HTERT RPE-1 (cell line): ENCODE measurements around the gene SACM1L.
"Not testable (repeated sequence)": the region's sequence is repeated elsewhere in the genome, so short reads cannot be mapped to it uniquely, and the experiment has no call there.

Experiments
- in situ Hi-C: fragments of 300-500 bp; cut with MboI; formaldehyde crosslinking; loops from 4 replicates; pipeline ENCODE4 v1.14.3; 2020; ENCODE audit warnings: low sequenced_read_pairs

Gene SACM1L

DNA sequence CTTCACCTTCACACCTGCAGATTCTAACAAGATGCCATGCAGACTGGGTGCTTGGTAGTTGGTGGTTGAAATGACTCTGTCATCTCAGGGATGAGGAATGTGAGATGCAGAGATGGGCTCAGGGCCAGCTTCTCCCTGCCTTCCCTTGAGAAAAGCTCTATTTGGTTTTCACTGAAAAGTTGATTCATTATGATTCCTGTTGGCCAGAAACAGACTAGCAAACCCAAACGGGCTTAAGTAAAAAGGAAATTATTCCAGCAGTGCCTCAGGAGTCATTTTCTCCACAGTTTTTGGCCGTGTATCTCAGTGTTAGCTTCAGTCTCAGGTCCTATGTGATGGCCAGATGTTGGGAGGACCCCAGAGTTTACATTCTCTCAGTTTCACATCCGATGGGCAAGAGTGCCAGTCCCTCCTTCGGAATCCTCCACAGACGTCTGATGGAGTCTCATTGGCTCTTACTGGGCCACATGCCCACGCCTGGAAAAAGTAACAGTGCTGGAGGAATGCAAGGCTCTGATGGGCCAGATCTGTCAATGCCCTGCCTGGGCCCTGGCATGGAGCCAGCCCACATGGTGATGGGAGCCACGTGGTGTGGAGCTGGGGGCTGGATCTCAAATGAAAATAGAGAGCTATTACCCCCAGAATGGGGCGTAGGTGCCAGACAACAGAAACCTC is 22.3 kb upstream of the SACM1L start:
- in situ Hi-C loops: no loop called here

DNA sequence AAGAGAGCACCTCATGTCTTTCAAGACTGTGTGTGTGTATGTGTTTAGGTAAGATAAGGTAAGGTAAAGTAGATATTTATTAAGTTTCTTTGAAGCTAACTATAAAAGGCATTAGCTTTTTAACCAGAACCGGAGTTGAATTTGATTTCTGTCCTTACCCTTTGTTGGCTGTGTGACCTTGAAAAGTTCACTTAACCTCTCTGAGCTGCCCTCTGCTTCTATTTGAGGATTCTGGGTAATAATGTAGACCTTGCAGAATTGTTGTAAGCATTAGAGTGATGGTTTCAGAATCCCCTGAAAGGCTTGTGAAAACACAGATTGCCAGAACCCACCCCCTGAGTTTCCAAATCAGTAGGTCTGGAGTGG is 21.6 kb upstream of the SACM1L start:
- in situ Hi-C loops: no loop called here

DNA sequence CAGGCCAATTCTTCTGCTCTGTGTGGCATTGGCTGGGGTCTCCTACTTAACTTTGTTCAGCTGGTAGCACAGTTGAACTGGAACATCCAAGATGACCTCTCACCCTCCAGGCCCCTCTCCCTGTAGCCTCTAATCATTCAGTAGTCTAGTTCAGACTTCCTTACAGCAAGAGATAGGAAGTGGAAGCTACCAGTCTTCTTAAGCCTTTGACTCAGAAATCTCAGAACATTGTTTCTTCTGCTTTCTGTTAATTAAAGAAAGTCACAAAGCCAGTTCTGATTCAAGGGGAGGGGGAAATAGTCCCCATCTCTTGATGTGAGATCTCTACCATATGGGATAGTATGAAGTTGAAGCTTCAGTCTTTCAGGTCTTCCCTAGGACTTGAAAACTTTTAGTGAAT is 18.8 kb upstream of the SACM1L start:
- in situ Hi-C loops: no loop called here

GRCh38 chr3:45670991-45671390 is 18.2 kb upstream of the SACM1L start:
- in situ Hi-C loops: no loop called here

GRCh38 chr3:45673273-45673672 is 15.9 kb upstream of the SACM1L start:
- in situ Hi-C loops: no loop called here

DNA sequence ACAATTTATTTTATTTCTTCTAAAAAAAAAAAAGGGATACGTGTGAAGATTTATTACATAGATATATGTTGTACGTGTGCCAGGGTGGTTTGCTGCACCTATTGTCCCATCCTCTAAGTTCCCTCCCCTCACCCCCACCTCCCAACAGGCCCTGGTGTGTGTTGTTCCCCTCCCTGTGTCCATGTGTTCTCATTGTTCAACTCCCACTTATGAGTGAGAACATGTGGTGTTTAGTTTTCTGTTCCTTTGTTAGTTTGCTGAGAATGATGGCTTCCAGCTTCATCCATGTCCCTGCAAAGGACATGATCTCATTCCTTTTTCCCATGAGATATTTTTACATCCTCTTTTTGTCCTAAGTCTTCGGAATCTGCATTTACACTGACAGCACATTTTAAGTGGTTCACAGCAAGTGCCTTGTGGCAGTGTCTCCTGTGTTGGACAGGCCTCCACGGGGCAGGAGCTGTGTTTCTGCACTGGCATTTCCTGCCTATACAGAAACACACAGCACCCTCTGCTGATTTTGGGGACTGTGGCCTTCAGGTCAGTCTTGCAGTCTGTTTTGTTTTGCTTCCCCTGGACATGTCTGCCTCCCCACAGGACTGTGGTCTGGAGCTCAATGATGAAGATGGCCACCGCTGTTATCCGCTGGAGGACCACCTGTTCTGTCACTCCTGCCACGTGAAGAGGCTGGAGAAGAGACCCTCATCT is 12.7 kb upstream of the SACM1L start:
- in situ Hi-C loops: no loop called here

DNA sequence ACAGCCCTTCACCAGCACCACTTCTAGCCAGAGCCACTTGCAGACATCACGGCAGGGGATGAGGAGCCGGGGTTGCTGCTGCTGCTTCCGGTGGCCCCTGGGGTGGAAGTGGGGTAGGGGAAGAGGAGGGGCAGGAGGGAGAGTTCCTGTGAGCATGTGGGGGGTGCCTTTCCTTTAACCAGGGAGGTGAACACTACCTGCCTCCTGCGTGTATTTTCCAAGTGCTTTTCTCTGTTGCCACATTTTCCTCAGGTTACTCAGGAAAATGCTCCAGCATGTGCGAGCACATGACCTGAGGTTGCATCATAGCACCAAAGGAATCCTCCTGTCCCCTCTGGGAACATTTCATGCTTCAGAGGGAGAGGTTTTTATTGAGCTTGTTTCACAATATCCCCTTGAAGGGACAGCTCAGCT is 12.2 kb upstream of the SACM1L start:
- in situ Hi-C loops: no loop called here

- in situ Hi-C loops: no loop called here
Observed at GRCh38 chr3:45677841-45678240, 11.4 kb upstream of the SACM1L start.

DNA sequence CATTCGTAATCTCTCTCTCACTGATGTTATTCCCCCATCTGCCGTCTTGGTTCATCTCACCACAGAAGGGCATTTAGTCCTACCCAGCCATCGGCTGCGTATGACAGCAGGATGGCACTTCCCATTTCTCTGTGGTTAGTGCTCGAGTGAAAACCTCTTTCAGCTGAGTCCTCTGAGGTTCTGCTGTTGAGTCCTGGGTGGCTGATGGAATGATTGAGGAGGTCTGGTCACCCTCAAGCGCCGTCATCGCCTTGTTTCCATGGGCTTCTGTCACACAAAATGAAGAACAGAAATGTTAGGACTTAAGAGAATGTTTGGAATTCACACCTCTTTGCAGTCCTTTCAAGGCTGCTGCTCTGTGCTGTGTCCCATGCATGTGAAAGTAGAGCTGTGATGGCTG is 9.4 kb upstream of the SACM1L start:
- in situ Hi-C loops: no loop called here

GRCh38 chr3:45681221-45681620 is 8.0 kb upstream of the SACM1L start:
- in situ Hi-C loops: no loop called here

DNA sequence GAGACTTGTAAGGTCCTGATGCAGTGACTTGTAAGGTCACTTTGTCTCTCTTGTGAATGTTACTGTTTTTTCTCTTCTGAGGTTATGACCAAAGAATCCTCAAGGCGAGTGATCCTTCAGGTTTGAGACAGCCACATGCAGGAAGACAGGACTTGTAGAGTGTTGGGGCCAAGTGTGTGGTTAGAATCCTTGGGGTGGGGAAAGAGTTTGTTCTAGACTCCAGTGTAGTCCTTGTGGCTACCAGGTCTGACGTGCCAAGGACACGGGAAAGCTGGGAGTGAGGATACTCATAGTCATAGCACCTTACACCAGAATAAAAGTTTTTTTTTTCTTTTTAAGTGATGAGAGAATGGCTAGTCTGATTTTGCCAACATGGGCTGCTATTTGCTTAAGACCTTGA is 7.3 kb upstream of the SACM1L start:
- in situ Hi-C loops: no loop called here

DNA sequence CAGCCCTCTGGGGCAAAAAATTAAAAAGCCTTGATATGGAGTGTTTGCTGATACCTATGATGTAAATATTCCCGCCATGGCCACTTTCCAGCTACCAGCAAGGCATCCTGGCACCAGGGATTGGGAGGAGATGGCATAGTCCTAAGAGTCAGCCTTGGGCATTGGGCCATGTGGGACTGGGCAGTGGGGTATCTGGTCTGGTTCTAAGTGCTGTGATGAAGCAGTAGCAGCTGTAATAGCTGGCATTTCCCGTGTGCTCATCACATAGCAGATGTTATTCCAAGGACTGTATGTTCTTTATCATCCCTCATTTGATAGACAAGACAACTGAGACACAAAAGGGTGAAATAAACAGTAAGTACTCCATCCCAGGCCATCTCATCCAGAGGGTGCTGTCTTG is 6.9 kb upstream of the SACM1L start:
- in situ Hi-C loops: no loop called here

DNA sequence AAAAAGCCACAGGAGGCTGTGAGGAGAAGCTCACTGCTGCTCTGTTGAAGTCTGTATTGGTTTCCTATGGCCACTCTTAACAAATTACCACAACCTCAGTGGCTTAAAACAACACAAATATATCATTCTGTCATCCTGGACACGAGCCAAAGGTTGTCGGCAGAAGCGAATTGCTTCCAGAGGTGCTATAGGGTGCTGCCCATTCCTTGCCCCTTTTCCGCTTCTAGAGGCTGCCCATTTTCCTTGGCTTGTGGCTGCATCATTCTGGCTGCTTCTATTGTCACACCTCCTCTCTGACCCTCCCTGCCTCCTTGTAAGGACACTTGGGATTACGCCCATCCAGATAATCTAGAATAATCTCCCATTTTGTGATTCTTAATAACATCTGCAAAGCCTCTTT is 6.4 kb upstream of the SACM1L start:
- in situ Hi-C loops: no loop called here

DNA sequence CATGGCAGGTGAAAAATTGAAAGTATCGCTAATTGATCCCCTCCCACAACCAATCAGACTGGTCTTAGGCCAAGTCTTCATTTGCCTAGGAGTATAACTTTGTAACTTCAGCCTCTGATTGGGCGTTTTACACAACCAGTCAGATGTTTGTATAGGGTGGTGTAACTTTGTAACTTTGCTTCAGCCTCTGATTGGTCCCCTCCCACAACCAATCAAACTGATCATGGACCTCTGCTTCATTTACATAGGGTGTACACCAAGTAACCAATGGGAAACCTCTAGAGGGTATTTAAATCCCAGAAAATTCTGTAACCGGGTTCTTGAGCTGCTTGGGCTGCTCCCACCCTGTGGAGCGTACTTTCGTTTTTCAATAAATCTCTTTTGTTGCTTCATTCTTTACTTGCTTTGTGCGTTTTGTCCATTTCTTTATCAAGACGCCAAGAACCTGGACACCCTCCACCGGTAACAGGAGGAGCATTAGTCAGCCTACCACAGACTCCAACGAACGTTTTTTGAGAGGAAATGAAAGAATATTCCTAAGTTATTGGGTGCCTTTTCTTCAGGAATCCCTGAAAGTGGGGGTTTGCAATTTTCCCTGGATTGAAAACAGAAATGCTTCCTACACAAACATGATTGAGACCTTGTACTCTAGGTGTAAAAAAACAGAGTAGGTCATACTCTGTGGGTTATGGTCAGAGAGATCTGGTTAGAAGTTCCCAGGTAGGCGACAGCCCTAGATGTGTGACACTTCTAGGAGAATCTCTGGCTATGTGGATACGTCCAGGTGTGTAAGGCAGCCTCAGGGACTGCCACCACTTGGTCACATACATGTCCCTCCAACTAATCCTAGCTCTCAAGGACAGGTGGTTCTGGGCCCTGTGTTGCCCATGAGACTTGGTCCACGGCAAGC is 5.5 kb upstream of the SACM1L start:
- in situ Hi-C loops: no loop called here

- in situ Hi-C loops: no loop called here
Observed at GRCh38 chr3:45684327-45684892, 4.8 kb upstream of the SACM1L start.

DNA sequence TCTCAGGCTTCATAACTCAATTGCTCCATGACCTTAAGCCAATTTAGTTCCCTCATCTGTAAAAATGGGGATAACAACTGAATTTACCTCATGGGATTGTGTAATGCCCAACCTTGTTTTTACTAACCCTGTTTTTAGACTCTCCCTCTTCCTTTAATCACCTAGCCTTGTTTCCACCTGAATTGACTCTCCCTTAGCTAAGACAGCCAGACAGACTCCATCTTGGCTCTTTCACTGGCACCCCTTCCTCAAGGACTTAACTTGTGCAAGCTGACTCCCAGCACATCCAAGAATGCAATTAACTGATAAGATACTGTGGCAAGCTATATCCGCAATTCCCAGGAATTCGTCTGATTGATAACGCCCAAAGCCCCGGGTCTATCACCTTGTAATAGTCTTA is 3.5 kb upstream of the SACM1L start:
- in situ Hi-C loops: not testable (repeated sequence)

DNA sequence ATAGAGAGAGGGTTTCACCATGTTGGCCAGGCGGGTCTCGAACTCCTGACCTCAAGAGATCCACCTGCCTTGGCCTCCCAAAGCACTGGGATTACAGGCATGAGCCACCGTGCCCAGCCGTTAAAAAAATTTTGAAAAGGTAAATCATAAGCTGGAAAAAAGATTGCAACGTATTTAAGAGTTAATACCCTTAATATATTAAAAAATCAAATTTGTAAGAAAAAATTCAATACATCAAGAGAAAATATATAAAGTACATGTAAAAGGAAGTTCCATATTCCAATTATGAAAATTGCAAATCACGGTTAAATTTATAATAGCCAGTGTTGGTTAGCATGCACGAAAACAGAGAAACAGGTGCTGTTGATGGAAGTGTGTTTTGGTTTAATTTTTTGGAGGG is 2.3 kb upstream of the SACM1L start:
- in situ Hi-C loops: no loop called here

- in situ Hi-C loops: no loop called here
Observed at GRCh38 chr3:45687828-45688193, 1.4 kb upstream of the SACM1L start.

- in situ Hi-C loops: no loop called here
Observed at GRCh38 chr3:45688194-45688881, 858 bp upstream of the SACM1L start.

GRCh38 chr3:45689787-45690145 is 570 bp downstream of the SACM1L start:
- in situ Hi-C loops: no loop called here
